HG02763 (cell line): ENCODE measurements around the gene SLC11A2.

Experiments
- ATAC-seq: cut with Tn5 transposase; IDR thresholded peaks from one replicate; pipeline ENCODE4 v1.9.1; 2021; ENCODE audit warnings: mild to moderate bottlenecking, moderate library complexity; ENCODE audit not compliant: unreplicated experiment

The SLC11A2 gene

GRCh38 chr12:51025836-51026638 lies at the start of gene SLC11A2:
TSS of gene SLC11A2 (minus strand) at chr12:51026384. CDS start at chr12:51010728, 15,656 bp downstream.
- ATAC-seq, result peak; percentile 87

GRCh38 chr12:51075390-51075789 lies 49.2 kb upstream of the SLC11A2 start:
- no peak for ATAC-seq

GRCh38 chr12:51071663-51072062 lies 45.5 kb upstream of the SLC11A2 start:
- ATAC-seq, result no peak

- no peak for ATAC-seq
These were observed 43.8 kb upstream of the SLC11A2 start for GRCh38 chr12:51070004-51070403.

GRCh38 chr12:51067771-51068170 lies 41.6 kb upstream of the SLC11A2 start:
- ATAC-seq, result no peak

- ATAC-seq, result no peak
These were observed 41.0 kb upstream of the SLC11A2 start for GRCh38 chr12:51067229-51067628.

- no peak for ATAC-seq
These were observed 39.3 kb upstream of the SLC11A2 start for GRCh38 chr12:51065530-51065929.

- ATAC-seq, result no peak
These were observed 36.6 kb upstream of the SLC11A2 start for GRCh38 chr12:51062631-51063397.

GRCh38 chr12:51059086-51059485 lies 32.9 kb upstream of the SLC11A2 start:
- ATAC-seq, result no peak

- no peak for ATAC-seq
These were observed 30.1 kb upstream of the SLC11A2 start for GRCh38 chr12:51056242-51056641.

GRCh38 chr12:51055060-51055459 lies 28.9 kb upstream of the SLC11A2 start:
- no peak for ATAC-seq

- ATAC-seq, result no peak
These were observed 25.6 kb upstream of the SLC11A2 start for GRCh38 chr12:51051787-51052186.

GRCh38 chr12:51049525-51049924 lies 23.3 kb upstream of the SLC11A2 start:
- ATAC-seq, result no peak

GRCh38 chr12:51048661-51049251 lies 22.6 kb upstream of the SLC11A2 start:
- ATAC-seq, result no peak

- ATAC-seq, result peak; percentile 96
These were observed 21.7 kb upstream of the SLC11A2 start, which contains the start of gene LETMD1 for GRCh38 chr12:51047655-51048540. TSS of gene LETMD1 (plus strand) at chr12:51048327. CDS start at chr12:51048357, 30 bp downstream.

GRCh38 chr12:51036279-51036678 lies 10.1 kb upstream of the SLC11A2 start:
- no peak for ATAC-seq

GRCh38 chr12:51033457-51034089 lies 7.4 kb upstream of the SLC11A2 start:
- ATAC-seq, result no peak

- ATAC-seq, result no peak
These were observed 6.9 kb upstream of the SLC11A2 start for GRCh38 chr12:51033048-51033447.

GRCh38 chr12:51028813-51029150 lies 2.6 kb upstream of the SLC11A2 start:
- ATAC-seq, result no peak

GRCh38 chr12:51028126-51028812 lies 2.1 kb upstream of the SLC11A2 start:
- ATAC-seq, result no peak
